SKM-1 (cell line): ENCODE results near the gene PCAT6.
"Not testable (repeated sequence)": the region's sequence is repeated elsewhere in the genome, so short reads cannot be mapped to it uniquely, and the experiment has no call there.

ENCODE experiments used
- DNase-seq: peaks from one replicate; lab custom pipeline; 2025; ENCODE audit not compliant: unreplicated experiment; lab: John Stamatoyannopoulos, UW

PCAT6 gene

DNA sequence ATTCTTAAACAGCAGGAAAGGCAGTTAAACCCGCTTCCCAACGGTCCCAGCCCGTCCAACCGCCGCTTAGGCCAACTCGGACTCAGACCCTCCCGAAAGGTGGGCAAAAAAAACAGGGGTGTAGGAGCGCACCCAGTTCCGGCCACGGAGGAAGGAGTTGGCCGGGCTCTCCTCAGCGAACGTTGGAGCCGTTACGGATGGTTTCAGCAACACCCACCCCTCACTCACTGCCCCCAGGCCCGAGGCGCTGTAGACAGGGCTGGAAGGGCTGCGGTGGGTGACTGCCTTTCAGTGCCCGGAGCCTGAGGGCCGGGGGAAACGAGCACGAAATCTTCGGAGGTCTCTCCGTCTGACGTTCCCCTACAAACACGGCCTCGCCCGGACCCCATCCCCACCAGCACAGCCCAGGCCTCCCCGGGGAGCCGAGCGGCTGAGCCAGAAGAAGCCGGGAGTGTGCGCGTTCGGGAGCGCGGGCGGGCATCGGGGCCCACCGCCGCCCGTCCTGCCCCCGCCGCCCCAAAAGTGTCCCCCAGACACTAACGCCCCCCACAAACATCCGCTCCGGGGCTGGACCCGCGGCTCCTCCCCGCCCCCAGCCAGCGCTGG, 3.8 kb upstream of the PCAT6 start:
- DNase-seq = no peak

DNA sequence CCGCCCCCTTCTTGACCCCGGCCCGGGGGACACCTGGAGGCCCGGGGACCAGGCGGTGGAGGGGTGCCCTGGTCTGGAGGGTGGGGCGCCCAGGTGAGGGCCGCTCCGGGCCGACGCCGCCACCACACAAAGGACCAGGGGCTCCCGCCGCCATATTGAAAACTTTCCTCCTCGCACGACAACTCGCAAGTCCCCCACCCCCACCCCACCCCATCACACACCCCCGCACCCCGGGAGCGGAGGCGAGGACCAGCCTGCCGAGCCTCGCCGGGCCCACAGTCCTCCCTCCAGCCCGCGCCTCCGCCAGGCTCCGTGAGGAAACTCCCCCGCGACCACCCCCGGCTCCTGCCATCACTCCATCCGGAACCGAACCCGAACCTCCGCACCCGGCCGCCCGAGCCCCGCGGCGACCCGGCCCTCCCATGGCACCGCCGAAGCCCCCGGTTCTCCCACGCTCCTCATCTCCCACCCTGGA, 3.3 kb upstream of the PCAT6 start:
- no peak for DNase-seq

DNA sequence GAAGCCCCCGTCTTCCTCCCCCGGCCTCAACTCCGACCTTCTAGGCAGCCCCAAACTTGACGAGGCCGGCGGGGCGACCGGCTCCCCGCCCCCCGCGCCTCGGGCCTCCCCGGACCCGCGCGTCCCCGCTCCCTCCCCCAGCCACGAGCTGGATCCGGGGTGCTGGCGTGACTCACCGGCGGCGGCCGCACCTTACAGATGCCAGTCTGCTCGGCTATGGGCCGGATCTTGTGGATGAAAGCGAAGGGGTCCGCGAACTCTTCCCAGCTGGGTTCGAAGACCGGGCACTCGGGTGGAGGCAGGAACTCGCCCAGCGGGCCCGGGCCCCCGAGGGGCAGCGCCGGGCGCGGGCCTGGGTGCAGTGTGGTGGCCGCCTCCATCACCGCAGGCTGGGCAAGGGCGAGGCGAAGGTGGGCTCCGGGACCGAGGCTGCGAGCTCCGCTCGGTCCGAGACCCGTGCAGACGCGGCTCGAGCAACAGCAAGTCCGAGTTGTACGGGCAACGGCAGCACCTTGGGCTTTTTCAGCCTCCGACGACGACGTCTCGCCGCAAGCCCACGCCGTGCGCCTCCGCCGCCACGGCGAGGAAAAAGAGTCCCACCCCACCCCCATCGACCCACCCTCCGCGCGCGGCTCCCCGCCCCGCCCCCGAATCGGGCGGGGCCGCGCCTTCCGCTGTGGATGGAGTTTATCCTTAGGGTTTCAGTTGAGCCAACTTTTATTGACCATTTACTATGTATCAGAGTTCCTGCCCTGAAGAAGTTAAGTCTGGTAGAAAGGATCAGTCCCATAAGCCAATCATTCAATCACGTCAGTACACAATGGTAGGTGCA, 2.6 kb upstream of the PCAT6 start, which contains the start of gene KDM5B:
Gene KDM5B, minus strand, starts transcription at position 496 of the 832 bp plus-strand sequence. Its CDS starts 116 bp downstream, at position 380.
- DNase-seq = peak; percentile 51

DNA sequence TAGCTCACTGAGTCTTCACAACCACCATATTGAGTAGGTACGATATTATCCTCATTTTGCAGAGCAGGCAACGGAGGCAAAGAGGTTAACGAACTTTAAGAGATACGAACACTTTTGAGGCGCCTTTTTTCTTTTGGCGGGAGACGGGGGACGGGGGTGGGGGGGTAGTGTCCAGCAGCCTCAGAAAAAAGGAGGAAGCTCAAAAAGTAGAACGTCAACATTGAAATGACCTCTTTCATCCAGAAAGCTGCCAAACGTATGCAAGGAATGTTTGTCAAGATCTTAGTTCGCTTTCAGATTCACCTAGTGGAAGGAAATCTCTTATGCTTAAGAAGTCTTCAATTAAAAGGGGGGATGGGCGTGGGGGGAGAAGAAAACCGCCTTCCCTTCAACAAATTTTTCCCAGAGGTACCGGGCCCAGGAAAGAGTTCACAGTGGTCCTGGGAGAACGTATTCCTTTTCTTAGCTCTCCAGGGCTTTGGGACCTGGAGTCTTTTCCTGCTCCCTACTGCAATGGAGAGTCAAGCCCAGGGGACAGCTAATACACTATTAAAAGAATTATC, 1.1 kb upstream of the PCAT6 start:
- DNase-seq = no peak

DNA sequence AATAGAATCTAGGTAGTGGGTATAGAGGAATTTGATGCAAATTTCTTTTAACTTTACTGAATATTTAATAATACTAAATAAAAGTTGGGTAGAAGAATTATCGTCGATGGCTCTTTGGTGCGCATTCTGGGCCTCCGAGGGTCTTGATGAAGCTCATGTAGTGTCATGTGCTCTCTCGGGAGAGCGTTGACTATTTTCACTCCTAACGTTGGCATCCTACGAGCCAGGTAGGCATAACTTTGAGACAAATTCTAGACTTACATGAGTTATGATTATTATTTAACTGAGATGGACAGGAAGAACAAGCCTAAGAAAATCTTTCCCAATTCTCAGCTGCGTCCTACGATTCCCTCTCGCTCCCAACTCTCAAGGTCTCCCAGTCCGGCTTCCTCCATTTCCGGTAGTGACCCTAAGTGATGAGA, 550 bp upstream of the PCAT6 start:
- DNase-seq = no peak

DNA sequence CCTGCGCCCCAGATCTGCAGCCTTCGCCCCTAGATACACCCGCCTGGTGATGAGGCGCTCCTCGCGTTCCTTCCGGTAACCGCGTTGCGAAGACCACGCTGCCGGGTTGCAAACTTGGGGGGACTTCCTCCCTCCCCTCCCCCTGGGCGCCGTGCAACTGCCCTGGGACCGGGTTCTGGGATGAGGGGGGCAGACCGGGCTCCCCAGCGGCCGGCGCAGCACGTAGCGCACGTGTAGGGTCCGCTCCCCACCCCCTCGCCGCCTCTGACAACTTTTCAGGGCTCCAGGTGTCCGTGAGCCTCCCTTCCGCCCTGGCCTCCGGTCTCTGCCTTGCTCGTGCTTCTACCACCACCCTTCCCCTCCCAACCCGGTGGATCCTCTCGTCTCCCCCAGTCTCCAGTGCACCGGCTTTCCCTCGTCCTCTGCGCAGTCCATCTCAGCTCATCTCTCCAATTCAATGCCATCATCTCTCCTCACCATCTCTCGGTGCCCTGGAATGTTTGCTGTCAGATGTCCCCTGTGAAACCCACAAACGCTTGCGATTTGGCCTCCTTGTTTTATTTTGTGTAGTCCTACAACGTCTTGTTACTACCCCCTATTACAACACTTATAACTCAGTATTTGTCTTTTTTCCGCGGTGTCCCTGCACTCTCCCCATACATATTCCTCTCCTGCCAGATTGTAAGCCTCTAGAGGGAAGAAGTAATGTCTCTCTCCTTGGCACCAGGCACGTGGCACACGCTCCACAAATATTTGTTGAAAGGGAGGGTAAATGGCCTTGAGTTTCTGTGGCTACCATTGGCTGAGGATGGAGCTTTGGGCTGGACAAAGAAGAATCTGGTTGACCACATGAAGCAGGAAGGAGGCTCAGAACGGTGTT, 782 bp downstream of the PCAT6 start:
- DNase-seq = no peak

DNA sequence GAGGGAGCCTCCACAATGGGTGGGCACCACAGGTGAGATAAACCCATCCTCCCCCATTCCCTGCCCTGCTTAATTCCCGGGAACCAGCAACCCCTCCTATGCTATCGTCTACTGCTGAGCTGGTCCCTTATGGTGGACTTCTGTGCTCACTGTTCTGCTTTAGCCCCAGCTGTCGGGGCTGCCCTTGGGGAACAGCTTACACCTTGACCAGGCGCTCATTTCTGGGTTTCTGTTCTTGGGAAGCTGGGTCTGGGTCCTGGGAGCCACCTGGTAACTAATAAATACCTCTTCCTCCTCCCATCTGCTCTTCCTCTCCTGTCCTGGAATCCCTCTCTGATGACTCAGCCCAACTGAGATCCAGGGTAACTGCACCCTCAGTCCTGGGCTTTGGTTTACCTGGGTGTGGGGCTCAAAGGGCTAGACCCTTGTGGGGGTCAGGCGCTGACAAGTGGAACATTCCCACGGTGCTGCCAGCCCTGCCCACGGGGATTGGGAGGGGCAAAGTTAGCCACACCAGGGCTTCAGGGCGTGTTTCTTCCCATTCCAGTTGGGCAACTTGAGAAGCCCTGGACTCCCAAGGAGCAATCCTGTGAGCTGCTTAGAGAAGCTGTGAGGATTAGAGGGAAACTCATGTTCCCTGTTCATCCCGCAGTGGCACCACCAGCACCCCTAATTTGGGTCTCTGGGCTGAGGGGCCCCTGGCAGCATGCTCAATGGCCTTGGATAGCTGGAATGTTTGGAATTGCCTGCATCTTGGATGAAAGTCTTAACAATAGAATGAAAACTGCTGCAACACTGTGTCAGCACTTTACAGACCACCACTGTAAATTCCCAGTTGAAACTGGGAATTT, 1.6 kb downstream of the PCAT6 start:
- DNase-seq = no peak

DNA sequence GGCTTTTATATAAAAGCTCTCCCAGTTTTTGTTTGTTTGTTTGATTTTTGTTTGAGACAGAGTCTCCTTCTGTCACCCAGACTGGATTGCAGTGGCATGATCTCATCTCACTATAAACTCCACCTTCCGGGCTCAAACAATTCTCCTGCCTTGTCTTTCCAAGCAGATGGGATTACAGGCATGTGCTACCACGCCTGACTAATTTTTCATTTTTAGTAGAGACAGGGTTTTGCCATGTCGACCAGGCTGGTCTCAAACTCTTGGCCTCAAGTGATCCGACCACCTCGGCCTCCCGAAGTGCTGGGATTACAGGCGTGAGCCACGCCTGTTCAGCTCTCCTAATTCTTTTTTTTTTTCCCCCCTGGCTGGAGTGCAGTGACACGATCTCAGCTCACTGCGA, 4.4 kb downstream of the PCAT6 start:
- no peak for DNase-seq

DNA sequence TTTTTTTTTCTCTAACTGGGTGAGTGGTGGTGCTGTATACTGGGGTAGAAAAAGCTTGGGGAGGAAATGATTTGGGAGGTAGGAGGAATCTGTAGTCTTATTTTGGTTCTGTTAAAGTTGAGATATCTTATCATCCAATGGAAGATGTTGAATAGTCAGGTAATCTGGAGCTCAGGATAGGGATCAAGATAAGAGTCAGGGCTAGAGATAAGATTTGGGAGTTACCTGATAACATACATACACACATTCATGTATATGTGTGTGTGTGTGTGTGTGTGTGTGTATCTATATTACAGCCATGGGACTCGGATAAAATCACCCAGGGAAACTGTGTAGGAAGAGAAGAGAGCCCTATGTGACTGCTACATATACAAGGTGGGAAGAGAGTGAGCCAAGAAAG, 8.1 kb downstream of the PCAT6 start:
- DNase-seq = no peak

DNA sequence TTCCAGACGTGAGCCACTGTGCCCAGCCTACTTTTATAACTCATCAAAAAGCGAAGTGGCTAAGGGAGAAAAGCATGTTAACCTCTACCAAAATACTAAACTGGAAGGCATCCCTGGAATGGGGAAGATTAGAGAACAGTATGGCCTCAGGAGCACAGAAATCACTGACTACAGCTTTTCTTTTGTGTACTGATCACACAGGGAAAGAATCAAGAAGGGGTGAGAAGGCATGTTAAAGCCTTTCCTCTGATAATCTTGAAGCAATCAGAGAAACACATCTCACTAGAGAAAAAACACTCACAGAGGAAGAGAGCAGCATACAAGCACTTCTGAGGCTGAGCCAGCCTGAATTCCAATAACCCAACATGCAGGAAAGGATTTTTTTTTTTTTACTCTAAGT, 10.7 kb downstream of the PCAT6 start:
- no peak for DNase-seq

DNA sequence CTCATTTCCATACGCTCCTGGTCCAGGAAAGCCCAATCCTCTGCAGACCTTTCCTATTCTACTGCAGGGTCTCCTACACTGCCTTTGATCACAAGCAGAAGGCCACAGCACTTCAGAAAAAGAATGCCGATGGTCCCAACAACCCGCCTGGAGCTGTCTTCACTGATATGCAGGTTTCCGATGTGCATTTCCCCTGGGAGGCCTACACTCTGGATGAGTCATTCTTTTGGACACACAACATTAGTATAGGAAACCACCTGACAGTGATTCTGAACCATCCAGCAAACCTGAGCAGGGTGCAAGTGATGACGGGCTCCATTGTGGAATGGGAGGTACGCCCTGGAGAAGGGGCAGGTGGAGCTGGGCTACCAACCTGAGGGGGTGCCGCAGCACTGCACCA, 15.0 kb downstream of the PCAT6 start:
- no peak for DNase-seq

DNA sequence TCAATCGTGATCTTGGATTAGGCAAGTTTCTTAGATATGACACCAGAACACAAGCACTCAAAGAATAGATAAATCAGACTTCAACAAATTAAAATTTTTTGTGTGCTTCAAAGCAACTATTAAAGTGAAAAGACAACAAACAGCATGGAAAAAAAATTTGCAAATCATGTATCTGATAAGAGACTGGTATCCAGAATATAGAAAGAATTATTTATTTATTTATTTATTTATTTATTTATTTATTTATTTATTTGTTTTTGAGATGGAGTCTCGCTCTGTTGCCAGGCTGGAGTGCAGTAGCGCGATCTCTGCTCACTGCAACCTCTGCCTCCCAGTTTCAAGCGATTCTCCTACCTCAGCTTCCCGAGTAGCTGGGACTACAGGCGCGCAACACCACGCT, 18.5 kb downstream of the PCAT6 start:
- DNase-seq = not testable (repeated sequence)

DNA sequence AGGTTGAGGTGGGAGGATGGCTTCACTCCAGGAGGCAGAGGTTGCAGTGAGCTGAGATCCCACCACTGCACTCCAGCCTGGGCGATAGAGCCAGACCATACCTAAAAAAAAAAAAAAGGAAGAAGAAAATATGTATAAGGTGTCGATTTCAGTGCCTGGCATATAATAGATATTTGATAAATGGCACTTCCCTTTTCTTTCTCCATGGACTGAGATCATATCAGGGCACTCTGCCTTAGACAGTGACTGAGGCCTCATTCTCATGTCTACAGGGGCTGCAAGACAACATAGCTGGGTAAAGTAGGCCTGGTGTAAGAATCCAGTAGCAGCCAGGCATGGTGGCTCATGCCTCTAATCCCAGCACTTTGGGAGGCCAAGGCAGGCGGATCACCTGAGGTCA, 21.2 kb downstream of the PCAT6 start:
- no peak for DNase-seq

DNA sequence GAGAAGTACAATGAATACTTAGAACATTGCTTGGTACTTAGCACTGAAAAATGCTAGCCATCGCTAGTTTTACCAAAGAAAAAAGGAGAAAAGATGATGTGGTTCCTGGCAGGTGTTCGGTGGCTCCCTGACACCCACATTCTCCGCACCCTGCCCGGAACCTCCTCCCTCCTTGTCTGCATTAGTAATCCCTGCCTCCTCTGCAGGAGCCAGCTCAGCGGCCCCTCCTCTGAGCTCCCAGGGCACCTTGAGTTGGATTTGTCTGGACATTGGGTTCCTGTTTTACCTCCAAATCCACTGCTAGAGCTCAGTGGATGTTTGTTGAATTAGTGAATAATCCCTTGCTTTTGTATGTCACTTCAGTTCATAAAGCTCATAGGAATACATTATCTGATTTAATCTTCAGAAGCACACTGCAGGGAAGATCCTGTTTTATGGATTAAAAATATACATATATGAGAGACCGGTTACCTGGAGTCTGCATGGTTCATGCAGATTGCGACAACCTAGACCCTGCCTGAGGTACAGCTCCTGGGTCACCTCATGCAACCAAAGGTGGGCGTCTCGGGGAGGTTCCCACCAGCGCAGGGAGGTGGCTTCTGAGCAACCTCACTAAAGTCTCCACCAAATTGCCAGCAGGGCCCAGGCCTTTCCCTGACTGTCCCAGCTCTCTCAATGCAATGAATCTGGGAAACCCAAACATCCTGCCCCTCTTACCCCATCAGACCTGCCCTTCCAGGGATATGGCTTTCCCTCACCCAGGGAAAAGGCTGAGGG, 24.2 kb downstream of the PCAT6 start:
- DNase-seq = no peak

DNA sequence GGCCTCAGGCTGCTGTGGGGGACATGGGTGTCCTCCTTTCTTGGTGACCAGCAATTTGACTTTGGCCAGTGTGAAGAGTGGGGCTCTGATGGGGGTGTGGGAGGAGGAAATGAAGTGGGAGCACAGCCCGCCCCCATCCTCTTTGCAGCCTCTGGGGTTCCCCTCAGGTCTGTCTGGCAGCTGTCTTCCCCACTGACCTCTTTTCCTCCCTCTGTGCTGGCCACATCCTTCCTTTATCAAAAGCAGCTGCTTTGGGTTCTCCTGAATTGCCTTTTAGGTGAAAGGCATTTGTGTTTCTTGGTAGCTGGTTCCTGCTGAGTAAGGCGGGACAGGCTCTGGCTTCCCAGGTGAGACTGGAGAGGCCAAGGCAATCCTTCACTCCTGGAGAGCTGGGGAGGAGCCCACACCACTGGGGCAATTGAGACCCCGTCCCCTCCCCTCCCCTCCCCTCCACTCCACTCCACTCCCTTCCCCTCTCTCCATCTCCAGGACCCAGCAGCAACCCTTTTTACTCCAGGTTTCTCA, 24.9 kb downstream of the PCAT6 start:
- DNase-seq = no peak

DNA sequence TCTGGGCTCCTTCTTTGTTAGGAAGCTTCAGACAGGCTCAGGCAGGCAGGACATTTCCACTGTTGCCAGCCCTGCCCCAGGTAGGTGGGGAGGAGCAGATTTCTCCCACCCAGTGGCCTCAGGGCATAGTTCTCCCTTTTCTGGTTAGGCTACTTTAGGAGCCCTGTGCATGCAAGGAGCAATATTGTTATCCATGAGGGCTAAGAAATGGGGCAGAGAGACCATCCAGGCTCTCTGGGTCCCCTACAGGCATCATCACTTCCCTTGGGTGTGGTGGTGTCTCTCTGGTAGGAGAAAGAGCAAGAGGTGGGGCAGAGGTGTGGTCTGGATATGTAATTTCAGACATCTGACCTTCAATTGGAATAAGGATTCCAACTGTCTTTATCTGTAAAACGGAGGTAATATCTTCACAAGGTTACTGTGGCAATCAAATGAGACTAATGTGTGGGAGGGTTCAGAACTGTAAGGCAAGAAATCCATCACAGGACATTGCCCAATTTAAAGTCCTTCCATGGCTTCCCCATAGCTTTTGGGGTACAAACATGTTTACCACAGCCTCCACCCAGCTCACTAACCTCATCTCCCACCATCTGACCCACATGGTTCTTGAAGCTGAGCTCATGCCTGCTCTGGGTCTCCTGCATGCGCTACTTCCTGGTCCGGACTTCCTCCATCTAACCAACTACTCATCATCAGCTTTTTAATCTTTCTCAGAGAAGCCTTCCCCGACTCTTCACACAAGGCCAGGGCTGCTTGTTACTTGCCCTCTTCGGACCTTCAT, 26.1 kb downstream of the PCAT6 start:
- peak; percentile 46 for DNase-seq

DNA sequence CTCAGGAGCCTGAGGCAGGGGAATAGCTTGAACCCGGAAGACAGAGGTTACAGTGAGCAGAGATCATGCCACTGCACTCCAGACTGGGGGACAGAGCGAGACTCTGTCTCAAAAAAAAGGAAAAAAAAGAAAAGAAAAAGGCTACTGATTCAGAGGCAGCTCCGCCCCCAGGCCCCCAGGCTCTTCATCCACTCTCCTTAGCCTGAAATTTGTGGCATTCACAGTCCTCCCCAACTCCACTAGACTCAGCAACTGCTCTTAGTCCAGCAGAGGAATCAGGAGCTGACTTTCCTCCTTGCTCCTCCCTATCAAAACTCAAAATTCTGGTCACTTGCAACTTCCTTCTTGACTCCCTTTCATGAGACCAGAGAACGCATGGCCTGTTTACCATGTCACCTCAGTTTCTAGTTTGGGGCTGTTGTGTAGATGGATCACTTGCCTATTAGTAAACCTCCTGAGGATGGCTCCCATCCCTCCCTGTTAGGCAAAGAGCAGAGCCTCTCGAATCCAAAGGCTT, 27.1 kb downstream of the PCAT6 start:
- no peak for DNase-seq

DNA sequence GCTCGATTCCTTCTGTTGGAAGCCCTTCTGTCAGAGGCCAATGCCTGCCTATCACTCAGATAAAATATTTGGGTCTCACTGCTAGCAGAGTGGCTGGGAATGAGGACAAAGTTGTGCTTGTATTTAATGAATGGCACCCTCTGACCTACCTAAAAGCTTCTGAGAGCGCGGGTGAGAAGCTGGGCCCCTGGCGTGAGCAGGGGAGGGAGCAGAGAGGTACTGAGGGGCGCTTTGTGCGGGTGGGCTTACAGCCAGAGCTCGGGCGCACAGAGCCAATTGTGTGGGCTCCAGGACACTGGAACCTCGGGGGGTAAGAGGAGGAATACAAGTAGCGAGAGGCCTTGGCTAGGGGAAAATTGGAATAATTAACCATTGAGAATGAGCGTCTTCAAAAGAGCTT, 32.3 kb downstream of the PCAT6 start:
- DNase-seq = no peak
